AG20443 (cell line): ENCODE data around the gene MACIR.

Source experiments
- DNase-seq: peaks from one replicate; pipeline ENCODE4 v3.0.0; 2012; ENCODE audit warnings: low spot score, mixed read lengths

MACIR gene

GRCh38 chr5:103245761-103246160 is 12.8 kb upstream of the MACIR start:
- DNase-seq: no peak

- no peak for DNase-seq
These were observed 11.4 kb upstream of the MACIR start for GRCh38 chr5:103247118-103247517.

- DNase-seq: no peak
These were observed 9.5 kb upstream of the MACIR start for GRCh38 chr5:103249068-103249467.

GRCh38 chr5:103254921-103255320 is 3.6 kb upstream of the MACIR start:
- DNase-seq: no peak

- no peak for DNase-seq
These were observed 2.9 kb upstream of the MACIR start for GRCh38 chr5:103255691-103256090.

GRCh38 chr5:103256178-103256577 is 2.4 kb upstream of the MACIR start:
- no peak for DNase-seq

GRCh38 chr5:103258957-103259704 is 568 bp downstream of the MACIR start:
- DNase-seq: peak; percentile 52

- peak; percentile 37 for DNase-seq
These were observed 1.3 kb downstream of the MACIR start for GRCh38 chr5:103259705-103260355.

GRCh38 chr5:103260951-103261350 is 2.4 kb downstream of the MACIR start:
- DNase-seq: no peak

- DNase-seq: peak; percentile 21
These were observed 3.9 kb downstream of the MACIR start for GRCh38 chr5:103262422-103262871.

GRCh38 chr5:103263054-103263453 is 4.5 kb downstream of the MACIR start:
- no peak for DNase-seq

- DNase-seq: no peak
These were observed 5.9 kb downstream of the MACIR start for GRCh38 chr5:103264508-103264907.

- no peak for DNase-seq
These were observed 12.0 kb downstream of the MACIR start for GRCh38 chr5:103270581-103270980.

GRCh38 chr5:103271570-103272289 is 13.2 kb downstream of the MACIR start:
- DNase-seq: no peak

GRCh38 chr5:103272377-103272776 is 13.8 kb downstream of the MACIR start:
- DNase-seq: peak; percentile 21

- no peak for DNase-seq
These were observed 15.4 kb downstream of the MACIR start for GRCh38 chr5:103273952-103274351.

- no peak for DNase-seq
These were observed 17.3 kb downstream of the MACIR start for GRCh38 chr5:103275851-103276250.

- no peak for DNase-seq
These were observed 22.4 kb downstream of the MACIR start for GRCh38 chr5:103280967-103281366.

GRCh38 chr5:103283120-103283519 is 24.6 kb downstream of the MACIR start:
- DNase-seq: no peak

GRCh38 chr5:103283869-103284268 is 25.3 kb downstream of the MACIR start:
- no peak for DNase-seq

- no peak for DNase-seq
These were observed 28.1 kb downstream of the MACIR start for GRCh38 chr5:103286622-103287021.

GRCh38 chr5:103289024-103289423 is 30.5 kb downstream of the MACIR start:
- no peak for DNase-seq

GRCh38 chr5:103290846-103291245 is 32.3 kb downstream of the MACIR start:
- DNase-seq: no peak
